SKM-1 treated with dmso at 0.1 percent for 144 hours (cell line): ENCODE measurements around the gene CDC5L.
"Not testable (repeated sequence)": the region's sequence is repeated elsewhere in the genome, so short reads cannot be mapped to it uniquely, and the experiment has no call there.

ENCODE experiments used
- DNase-seq: peaks from one replicate; lab custom pipeline; 2025; ENCODE audit not compliant: unreplicated experiment; lab: John Stamatoyannopoulos, UW

CDC5L gene

DNA sequence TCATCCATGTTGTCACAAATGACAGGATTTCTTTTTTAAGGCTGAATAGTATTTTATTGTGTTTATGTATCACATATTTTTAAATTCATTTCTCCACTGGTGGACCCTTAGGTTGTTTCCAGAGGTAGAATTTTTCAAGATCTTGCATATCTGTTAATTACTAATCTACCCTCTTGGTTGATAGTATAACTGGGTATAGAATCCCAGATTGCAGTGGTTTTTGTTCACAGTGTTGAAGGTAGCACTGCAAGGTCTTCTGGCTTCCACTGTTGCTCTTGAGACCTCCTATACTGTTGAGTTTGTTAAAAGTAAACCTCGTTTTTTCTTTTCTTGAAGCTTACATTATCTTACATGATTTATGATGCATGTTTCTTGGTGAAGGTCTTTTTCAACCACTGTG lies 22.9 kb downstream of the CDC5L start:
- DNase-seq: no peak

DNA sequence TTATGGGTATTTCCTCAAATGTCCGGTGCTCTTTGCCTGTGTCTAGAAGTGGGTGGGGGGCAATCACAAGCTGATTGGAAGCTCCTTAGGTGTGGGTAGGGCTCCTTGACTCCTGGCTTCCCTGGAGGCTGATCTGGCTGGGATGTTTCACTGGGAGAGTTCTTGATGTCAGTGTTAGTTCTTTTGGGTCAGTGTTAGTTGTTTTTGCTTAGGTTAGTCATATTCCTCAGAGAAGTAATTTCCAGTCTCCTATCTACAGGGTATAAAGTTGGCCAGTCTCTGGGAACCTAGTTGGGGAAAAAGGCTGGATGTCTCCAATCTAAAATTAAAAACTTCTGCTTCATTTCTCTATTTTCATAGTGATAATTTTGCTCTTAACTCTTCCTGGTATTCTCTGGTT lies 23.6 kb downstream of the CDC5L start:
- no peak for DNase-seq

- no peak for DNase-seq
Measured at GRCh38 chr6:44415449-44415848, 27.9 kb downstream of the CDC5L start.

DNA sequence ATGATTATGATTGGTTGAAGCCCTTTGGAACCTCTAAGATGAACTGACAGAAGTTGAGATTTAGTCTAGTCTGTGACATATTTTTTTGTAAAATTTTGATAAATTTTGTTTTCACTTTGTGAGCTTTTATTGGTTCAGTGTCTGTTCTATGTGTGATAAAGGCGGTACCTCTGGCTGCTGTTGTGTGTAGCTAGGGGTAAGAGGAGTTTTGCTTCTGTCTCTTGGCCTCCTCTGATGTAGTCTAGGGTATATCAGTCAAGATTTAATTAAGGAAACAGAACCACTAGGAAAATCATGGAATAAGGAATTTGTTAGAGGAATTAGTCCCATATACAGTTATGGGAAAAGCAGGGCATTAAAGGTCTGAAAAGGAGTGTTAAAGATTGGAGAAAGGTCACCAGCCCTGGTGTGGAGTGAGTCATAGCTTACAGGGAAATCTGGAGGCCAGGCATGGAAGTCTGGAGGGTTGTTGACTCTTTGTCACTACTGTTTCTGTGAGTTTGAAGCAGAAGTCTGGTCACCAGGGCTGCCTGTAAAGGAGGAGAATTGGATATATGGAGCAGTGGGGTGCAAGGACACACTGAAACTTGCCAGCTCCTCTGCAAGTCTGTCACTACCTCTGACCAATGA lies 28.5 kb downstream of the CDC5L start:
- DNase-seq: no peak

- no peak for DNase-seq
Measured at GRCh38 chr6:44422531-44422930, 35.0 kb downstream of the CDC5L start.

DNA sequence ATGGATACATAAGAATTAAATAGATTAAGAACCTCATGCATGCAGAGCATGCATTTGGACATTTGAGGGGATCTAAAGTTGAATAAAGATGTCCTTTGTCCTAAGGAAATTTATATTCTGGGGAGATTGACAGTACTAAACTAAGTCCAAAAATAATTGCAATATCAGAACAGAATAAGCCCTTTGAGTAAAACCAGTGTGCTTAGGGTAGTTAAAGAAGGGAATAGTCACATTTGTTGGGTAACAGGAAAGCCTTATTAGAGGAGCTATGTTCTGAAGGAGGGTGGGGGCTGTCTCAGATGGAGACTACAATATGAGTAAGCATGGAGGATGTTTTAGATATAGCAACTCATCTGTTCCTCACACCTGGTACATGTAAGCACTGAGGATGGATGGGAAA lies 35.8 kb downstream of the CDC5L start:
- no peak for DNase-seq

DNA sequence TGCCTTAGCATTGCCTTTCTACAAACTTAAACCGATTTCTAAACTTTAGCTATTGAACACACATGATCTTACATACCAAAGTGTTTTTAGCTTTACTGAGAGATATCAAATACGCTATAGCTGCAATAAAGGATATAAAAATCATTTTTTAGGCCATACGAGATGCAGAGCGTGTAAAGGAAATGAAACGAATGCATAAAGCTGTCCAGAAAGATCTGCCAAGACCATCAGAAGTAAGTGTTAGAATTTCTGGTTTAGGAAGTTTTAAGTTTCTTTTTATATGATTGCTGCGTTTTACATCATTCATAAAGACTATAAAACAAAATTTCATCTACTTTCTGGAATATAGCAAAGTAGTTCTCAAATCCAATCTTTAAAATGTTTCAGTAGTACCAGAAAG lies 38.4 kb downstream of the CDC5L start:
- DNase-seq: no peak

- DNase-seq: no peak
Measured at GRCh38 chr6:44428682-44429081, 41.2 kb downstream of the CDC5L start.

DNA sequence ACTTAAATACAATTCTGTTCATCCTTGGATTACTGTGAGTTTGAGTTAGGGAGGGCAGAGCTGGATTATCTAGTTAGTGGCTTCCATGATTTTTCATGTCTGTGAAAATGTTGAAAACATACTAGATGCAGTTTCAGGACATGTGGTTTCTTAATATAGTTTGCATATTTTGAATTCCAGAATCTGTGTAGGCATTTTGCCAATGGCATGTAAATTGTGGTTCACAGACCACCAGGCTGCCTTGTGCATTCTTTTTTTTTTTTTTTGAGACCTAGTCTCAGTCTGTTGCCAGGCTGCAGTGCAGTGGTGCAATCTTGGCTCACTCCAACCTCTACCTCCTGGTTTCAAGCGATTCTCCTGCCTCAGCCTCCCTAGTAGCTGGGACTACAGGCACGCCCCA lies 42.8 kb downstream of the CDC5L start:
- DNase-seq: no peak

- DNase-seq: peak; percentile 49
Measured at GRCh38 chr6:44431118-44431725, 43.7 kb downstream of the CDC5L start.

- no peak for DNase-seq
Measured at GRCh38 chr6:44432227-44432626, 44.7 kb downstream of the CDC5L start.

- DNase-seq: no peak
Measured at GRCh38 chr6:44432726-44433125, 45.2 kb downstream of the CDC5L start.

DNA sequence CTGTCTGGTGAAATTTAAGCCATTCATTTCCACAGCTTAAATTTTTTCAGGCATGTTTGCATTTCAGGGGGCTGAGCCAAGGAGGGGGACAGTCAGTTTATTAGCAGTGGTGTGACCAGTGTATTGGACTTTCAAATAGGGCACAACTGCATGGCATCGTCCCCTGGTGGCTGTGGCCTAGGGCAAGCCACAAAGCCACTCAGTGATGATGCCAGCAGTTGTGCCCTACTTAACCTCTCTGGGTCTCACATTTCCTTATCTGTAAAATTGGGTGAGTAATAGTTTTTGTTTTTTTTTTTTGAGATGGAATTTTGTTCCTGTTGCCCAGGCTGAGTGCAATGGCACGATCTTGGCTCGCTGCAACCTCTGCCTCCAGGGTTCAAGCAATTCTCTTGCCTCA lies 48.0 kb downstream of the CDC5L start:
- DNase-seq: no peak

DNA sequence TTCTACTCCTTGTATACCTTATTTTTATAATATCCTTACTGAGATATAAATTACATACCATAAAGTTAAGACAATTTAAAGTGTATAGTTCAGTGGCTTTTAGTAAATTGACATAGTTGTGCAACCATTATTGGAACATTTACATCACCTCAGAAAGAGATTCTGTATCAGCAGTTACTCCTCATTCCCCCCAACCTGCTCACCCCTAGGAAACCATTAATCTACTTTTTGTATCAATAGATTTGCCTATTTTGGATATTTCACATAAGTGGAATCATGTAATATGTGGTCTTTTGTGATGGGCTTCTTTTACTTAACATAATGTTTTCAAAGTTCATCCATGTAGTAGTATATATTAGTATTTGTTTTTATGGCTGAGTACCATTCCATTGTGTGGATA lies 51.3 kb downstream of the CDC5L start:
- no peak for DNase-seq

- DNase-seq: no peak
Measured at GRCh38 chr6:44439270-44440045, 52.0 kb downstream of the CDC5L start.

DNA sequence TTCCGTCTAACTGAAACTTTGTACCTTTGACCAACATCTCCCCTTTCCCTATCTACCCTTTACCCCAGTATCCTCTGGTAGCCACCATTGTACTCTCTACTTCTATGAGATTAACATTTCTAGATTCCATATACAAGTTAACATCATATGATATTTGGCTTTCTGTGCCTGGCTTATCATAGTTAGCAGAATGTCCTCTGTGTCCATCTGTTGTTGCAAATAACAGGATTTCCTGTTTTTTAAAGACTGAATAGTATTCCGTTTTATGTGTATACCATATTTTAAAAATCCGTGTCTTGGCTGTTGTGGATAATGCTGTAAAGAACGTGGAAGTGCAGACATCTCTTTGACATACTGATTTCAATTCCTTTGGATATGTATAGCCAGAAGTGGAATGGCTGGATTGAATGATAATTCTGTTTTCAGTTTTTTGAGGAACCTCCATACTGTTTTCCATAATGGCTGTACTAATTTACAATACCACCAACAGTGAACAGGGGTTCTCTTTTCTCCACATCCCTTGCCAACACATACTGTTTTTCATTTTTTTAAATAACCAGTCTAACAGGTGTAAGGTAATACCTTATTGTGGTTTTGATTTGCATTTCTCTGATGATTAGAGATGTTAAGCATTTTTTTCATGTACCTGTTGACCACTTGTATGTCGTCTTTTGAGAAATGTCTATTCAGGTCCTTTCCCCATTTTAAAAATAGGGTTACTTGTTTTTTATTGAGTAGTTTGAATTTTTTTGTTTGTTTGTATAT lies 53.8 kb downstream of the CDC5L start:
- DNase-seq: no peak

GRCh38 chr6:44442236-44442635 lies 54.7 kb downstream of the CDC5L start:
- no peak for DNase-seq

- DNase-seq: no peak
Measured at GRCh38 chr6:44442833-44443444, 55.4 kb downstream of the CDC5L start.

DNA sequence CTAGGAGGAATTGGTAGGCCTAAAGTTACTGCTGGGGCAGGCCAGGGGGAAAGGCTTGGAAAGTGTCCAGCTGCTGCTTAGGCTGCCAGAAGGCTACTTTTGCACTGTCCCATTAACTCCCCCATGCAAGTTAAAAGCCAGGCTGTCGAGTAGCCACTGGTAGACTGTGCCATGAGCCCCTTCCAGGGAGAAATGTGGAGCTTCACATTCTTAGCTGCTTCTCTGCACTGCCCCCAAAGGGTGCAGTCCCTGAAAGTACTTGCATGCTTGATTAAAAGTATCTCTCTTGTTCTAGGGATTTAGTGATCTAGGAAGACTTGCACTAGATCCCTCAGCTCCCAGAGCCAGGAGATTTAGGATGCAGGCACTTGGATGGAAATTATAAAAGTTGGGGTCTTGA lies 57.3 kb downstream of the CDC5L start:
- no peak for DNase-seq

GRCh38 chr6:44446626-44447300 lies 59.3 kb downstream of the CDC5L start:
- DNase-seq: no peak

DNA sequence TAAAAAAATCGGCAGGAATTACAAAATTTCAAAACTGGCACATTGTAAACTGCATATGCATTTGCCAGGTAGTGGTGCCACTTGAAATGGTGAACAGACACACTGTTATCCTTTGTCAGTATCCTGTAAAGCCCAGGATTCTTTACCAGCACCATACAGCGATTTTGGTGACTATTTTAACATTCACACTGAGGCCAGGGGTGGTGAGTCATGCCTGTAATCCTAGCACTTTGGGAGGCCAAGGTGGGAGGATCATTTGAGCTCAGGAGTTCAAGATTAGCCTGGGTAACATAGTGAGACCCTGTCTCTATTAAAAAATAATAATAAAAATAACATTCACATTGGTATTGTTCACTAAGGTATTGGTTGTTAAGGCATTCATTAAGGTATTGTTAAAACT lies 61.7 kb downstream of the CDC5L start:
- not testable (repeated sequence) for DNase-seq
